WTC11 (cell line): ENCODE results near the gene DTNB.

Experiments
- CTCF ChIP-seq: fragments of 200-600 bp; IDR thresholded peaks from 2 replicates; pipeline ENCODE4 v1.8.0; 2022; ENCODE audit warnings: antibody characterized with exemption
- E2F5 ChIP-seq: sonication (generic); formaldehyde crosslinking; IDR thresholded peaks from 2 replicates; pipeline ENCODE4 v1.8.1; 2022; ENCODE audit warnings: mild to moderate bottlenecking, moderate library complexity, missing genetic modification reagents
- ELF4 ChIP-seq: sonication (generic); formaldehyde crosslinking; IDR thresholded peaks from 2 replicates; pipeline ENCODE4 v1.8.1; 2022; ENCODE audit warnings: low read depth, mild to moderate bottlenecking, moderate library complexity, missing genetic modification reagents
- ESRRA ChIP-seq: sonication (generic); formaldehyde crosslinking; IDR thresholded peaks from 2 replicates; pipeline ENCODE4 v1.8.1; 2022; ENCODE audit warnings: mild to moderate bottlenecking, missing genetic modification reagents, borderline replicate concordance
- GRHL2 ChIP-seq: fragments of 250-450 bp; sonication (Bioruptor Pico); IDR thresholded peaks from 2 replicates; pipeline ENCODE4 v1.8.0; 2022; ENCODE audit warnings: mild to moderate bottlenecking, moderate library complexity; ENCODE audit not compliant: insufficient replicate concordance, severe bottlenecking
- HMGA2 ChIP-seq: fragments of 250-450 bp; sonication (Bioruptor Pico); IDR thresholded peaks from 2 replicates; pipeline ENCODE4 v1.4.0; 2021; ENCODE audit warnings: mild to moderate bottlenecking, moderate library complexity
- JUN ChIP-seq: sonication (generic); formaldehyde crosslinking; IDR thresholded peaks from 2 replicates; pipeline ENCODE4 v1.8.0; 2023; ENCODE audit warnings: mild to moderate bottlenecking, missing genetic modification reagents
- SMAD3 ChIP-seq: sonication (generic); formaldehyde crosslinking; IDR thresholded peaks from 2 replicates; pipeline ENCODE4 v1.8.0; 2022; ENCODE audit warnings: missing genetic modification reagents, mild to moderate bottlenecking, borderline replicate concordance
- TEAD4 ChIP-seq: sonication (generic); formaldehyde crosslinking; IDR thresholded peaks from 2 replicates; pipeline ENCODE4 v1.8.0; 2022; ENCODE audit warnings: mild to moderate bottlenecking, missing genetic modification reagents
- TP53 ChIP-seq: sonication (generic); formaldehyde crosslinking; IDR thresholded peaks from 2 replicates; pipeline ENCODE4 v1.8.1; 2023; ENCODE audit warnings: mild to moderate bottlenecking, missing genetic modification reagents
- USF2 ChIP-seq: sonication (generic); formaldehyde crosslinking; IDR thresholded peaks from 2 replicates; pipeline ENCODE4 v1.8.1; 2023; ENCODE audit warnings: mild to moderate bottlenecking, missing genetic modification reagents, moderate library complexity
- ZBTB21 ChIP-seq: sonication (generic); formaldehyde crosslinking; IDR thresholded peaks from 2 replicates; pipeline ENCODE4 v1.8.1; 2023; ENCODE audit warnings: mild to moderate bottlenecking, missing genetic modification reagents, borderline replicate concordance
- ZNF121 ChIP-seq: sonication (generic); formaldehyde crosslinking; IDR thresholded peaks from 2 replicates; pipeline ENCODE4 v1.8.0; 2023; ENCODE audit warnings: missing genetic modification reagents

- TF ChIP-seq CTCF (no peak), JUN (CRISPR knock-in tag) (0 out of 2 replicates have a peak, but pooled peaks have one; percentile 12), SMAD3 (CRISPR knock-in tag) (peak; percentile 69; the same call in 1 of the 2 replicates), ESRRA (no peak), HMGA2 (CRISPR knock-in tag) (no peak), TEAD4 (no peak; the same call in 1 of the 2 replicates), E2F5 (CRISPR knock-in tag) (peak; percentile 72), ELF4 (CRISPR knock-in tag) (no peak), ZBTB21 (CRISPR knock-in tag) (no peak), GRHL2 (CRISPR knock-in tag) (no peak), TP53 (CRISPR knock-in tag) (no peak; the same call in 1 of the 2 replicates), ZNF121 (CRISPR knock-in tag) (no peak), USF2 (CRISPR knock-in tag) (no peak)
Observed at GRCh38 chr2:25673300-25674076, at the start of gene DTNB.
